Activated CD8-positive, alpha-beta memory T cell treated with anti-CD3 and anti-CD28 coated beads for 36 hours (primary cell): ENCODE data around the gene PITPNM3. TPM values are rescaled to one million over a fixed set of nuclear protein-coding genes. Genes with fewer than 3 reads are reported as not detected.

Source experiments
- CTCF ChIA-PET: fragments of 350-600 bp; sonication (Branson Sonifier 250); formaldehyde crosslinking; loops from one replicate; lab custom pipeline; 2021; ENCODE audit warnings: antibody characterized with exemption; lab: Charles Lee
- POLR2A ChIA-PET: fragments of 350-600 bp; sonication (Branson Sonifier 250); formaldehyde crosslinking; loops from one replicate; lab custom pipeline; 2021; ENCODE audit warnings: antibody characterized with exemption; lab: Charles Lee
- total RNA-seq, 2 experiments: library from RNA; stranded (reverse); gene quantifications; one replicate each; pipeline ENCODE4 v1.2.3, GENCODE V29; 2021

PITPNM3 gene
- total RNA-seq, 2 experiments from 2014 or later: 0.44 to 0.59 TPM

- CTCF ChIA-PET: no interaction called here
Measured at GRCh38 chr17:6536053-6536452, 20.3 kb downstream of the PITPNM3 start.

GRCh38 chr17:6534846-6535514 lies 21.4 kb downstream of the PITPNM3 start:
- ChIA-PET POLR2A (no interaction called here), CTCF (no interaction called here)

More at GRCh38 chr17:6536053-6536452, 20.3 kb downstream of the PITPNM3 start:
- POLR2A ChIA-PET: no interaction called here

- POLR2A ChIA-PET: no interaction called here
- CTCF ChIA-PET: no interaction called here
Measured at GRCh38 chr17:6532441-6532885, 23.9 kb downstream of the PITPNM3 start.

- POLR2A ChIA-PET: no interaction called here
- CTCF ChIA-PET: no interaction called here
Measured at GRCh38 chr17:6531575-6531974, 24.8 kb downstream of the PITPNM3 start.

GRCh38 chr17:6530324-6530920 lies 25.9 kb downstream of the PITPNM3 start:
- CTCF ChIA-PET: interaction anchor here (0.6 kb wide), 1 partner anchor 57 kb away, joined by 4 read pairs; no protein-coding TSS in a partner anchor
- POLR2A ChIA-PET: no interaction called here

- ChIA-PET POLR2A (no interaction called here), CTCF (no interaction called here)
Measured at GRCh38 chr17:6528557-6528956, 27.8 kb downstream of the PITPNM3 start.

GRCh38 chr17:6526362-6527152 lies 29.8 kb downstream of the PITPNM3 start:
- ChIA-PET POLR2A (no interaction called here), CTCF (no interaction called here)

- POLR2A ChIA-PET: no interaction called here
- CTCF ChIA-PET: no interaction called here
Measured at GRCh38 chr17:6525731-6526130, 30.6 kb downstream of the PITPNM3 start.

GRCh38 chr17:6525141-6525540 lies 31.2 kb downstream of the PITPNM3 start:
- CTCF ChIA-PET: no interaction called here
- POLR2A ChIA-PET: no interaction called here

- ChIA-PET CTCF (no interaction called here), POLR2A (no interaction called here)
Measured at GRCh38 chr17:6524520-6524919, 31.8 kb downstream of the PITPNM3 start.

GRCh38 chr17:6523809-6524355 lies 32.5 kb downstream of the PITPNM3 start:
- ChIA-PET CTCF (no interaction called here), POLR2A (no interaction called here)

- POLR2A ChIA-PET: no interaction called here
- CTCF ChIA-PET: no interaction called here
Measured at GRCh38 chr17:6523330-6523729, 33.0 kb downstream of the PITPNM3 start.

- ChIA-PET POLR2A (no interaction called here), CTCF (no interaction called here)
Measured at GRCh38 chr17:6521586-6521985, 34.8 kb downstream of the PITPNM3 start.

GRCh38 chr17:6517062-6517461 lies 39.3 kb downstream of the PITPNM3 start:
- POLR2A ChIA-PET: no interaction called here
- CTCF ChIA-PET: no interaction called here

GRCh38 chr17:6514371-6514770 lies 42.0 kb downstream of the PITPNM3 start:
- POLR2A ChIA-PET: no interaction called here
- CTCF ChIA-PET: no interaction called here

GRCh38 chr17:6512552-6512951 lies 43.8 kb downstream of the PITPNM3 start:
- CTCF ChIA-PET: no interaction called here
- POLR2A ChIA-PET: no interaction called here

GRCh38 chr17:6510321-6510977 lies 45.9 kb downstream of the PITPNM3 start:
- CTCF ChIA-PET: no interaction called here
- POLR2A ChIA-PET: no interaction called here

GRCh38 chr17:6509921-6510320 lies 46.4 kb downstream of the PITPNM3 start:
- ChIA-PET CTCF (no interaction called here), POLR2A (no interaction called here)

- ChIA-PET CTCF (no interaction called here), POLR2A (no interaction called here)
Measured at GRCh38 chr17:6509031-6509771, 47.2 kb downstream of the PITPNM3 start.
